ENCODE data around the gene CNTNAP2. TPM values are rescaled to one million over a fixed set of nuclear protein-coding genes. Genes with fewer than 3 reads are reported as not detected.

Gene CNTNAP2
- total RNA-seq, 1 experiment from 2014 or later = 64.5 TPM

DNA sequence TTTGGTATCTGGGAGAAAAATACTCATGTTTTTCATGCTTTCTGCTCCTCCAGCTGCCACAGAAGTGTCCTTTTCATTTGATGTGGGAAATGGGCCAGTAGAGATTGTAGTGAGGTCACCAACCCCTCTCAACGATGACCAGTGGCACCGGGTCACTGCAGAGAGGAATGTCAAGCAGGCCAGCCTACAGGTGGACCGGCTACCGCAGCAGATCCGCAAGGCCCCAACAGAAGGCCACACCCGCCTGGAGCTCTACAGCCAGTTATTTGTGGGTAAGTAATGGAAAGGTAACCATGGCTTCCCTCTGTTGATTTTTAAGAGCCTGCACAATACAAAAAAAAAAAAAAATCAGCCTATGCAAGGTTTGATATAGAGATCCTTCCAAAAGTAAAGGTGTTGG is 2030.8 kb downstream of the CNTNAP2 start:
- no peak overlapping the region for H3K18ac ChIP-seq (ENCODE audit: insufficient read length, low read depth, low read length)
- H3K23ac ChIP-seq (ENCODE audit: insufficient read length, low read depth, low read length) = no peak overlapping the region
- no peak overlapping the region for H2AFZ ChIP-seq (ENCODE audit: low read length)
- H2BK120ac ChIP-seq (ENCODE audit: low read depth, low read length, poor library complexity, severe bottlenecking) = no peak overlapping the region
- H3K4me2 ChIP-seq (ENCODE audit: insufficient read depth, insufficient read length, low read length) = no peak overlapping the region
- H3K27me3 Mint-ChIP-seq (ENCODE audit: low read depth) = peaks cover 4% of the 10 kb centered on the region; the same call in 1 of the 2 replicates
- TF ChIP-seq, protein P1, sequence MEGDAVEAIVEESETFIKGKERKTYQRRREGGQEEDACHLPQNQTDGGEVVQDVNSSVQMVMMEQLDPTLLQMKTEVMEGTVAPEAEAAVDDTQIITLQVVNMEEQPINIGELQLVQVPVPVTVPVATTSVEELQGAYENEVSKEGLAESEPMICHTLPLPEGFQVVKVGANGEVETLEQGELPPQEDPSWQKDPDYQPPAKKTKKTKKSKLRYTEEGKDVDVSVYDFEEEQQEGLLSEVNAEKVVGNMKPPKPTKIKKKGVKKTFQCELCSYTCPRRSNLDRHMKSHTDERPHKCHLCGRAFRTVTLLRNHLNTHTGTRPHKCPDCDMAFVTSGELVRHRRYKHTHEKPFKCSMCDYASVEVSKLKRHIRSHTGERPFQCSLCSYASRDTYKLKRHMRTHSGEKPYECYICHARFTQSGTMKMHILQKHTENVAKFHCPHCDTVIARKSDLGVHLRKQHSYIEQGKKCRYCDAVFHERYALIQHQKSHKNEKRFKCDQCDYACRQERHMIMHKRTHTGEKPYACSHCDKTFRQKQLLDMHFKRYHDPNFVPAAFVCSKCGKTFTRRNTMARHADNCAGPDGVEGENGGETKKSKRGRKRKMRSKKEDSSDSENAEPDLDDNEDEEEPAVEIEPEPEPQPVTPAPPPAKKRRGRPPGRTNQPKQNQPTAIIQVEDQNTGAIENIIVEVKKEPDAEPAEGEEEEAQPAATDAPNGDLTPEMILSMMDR (conservative IDR thresholded peaks at IDR 0.05) = no peak
- no peaks in the 10 kb centered on the region for H4K20me1 ChIP-seq (ENCODE audit: control insufficient read depth, insufficient read depth, insufficient read length)
- no peak overlapping the region for H3K56ac ChIP-seq (ENCODE audit: insufficient read length, low read depth, low read length)
- H3T11ph ChIP-seq (ENCODE audit: low read length) = no peak overlapping the region
- H3K23me2 ChIP-seq (ENCODE audit: insufficient read length, low read depth, low read length, poor library complexity, severe bottlenecking) = no peaks in the 10 kb centered on the region
- H3K27me3 ChIP-seq (ENCODE audit: insufficient read depth, low read length) = no peaks in the 10 kb centered on the region
- H4K5ac ChIP-seq (ENCODE audit: insufficient read length, low read depth, low read length) = no peak overlapping the region
- H3K9me3 Mint-ChIP-seq = peaks cover 8 to 11% of the 10 kb centered on the region in 2 experiments; a peak in 4 of 5 replicates
- no peak overlapping the region for H2BK15ac ChIP-seq (ENCODE audit: low read depth, low read length)
- H2BK12ac ChIP-seq (ENCODE audit: insufficient read length, low read depth, low read length) = no peak overlapping the region
- H3K14ac ChIP-seq (ENCODE audit: insufficient read depth, low read length) = no peak overlapping the region
- no peak overlapping the region for H3K4me3 Mint-ChIP-seq
- H3K9me3 ChIP-seq (ENCODE audit: control insufficient read depth, low read depth, low read length) = no peaks in the 10 kb centered on the region
- no peak overlapping the region for H2AK5ac ChIP-seq (ENCODE audit: insufficient read length, low read length)
- H2BK5ac ChIP-seq (ENCODE audit: insufficient read length, low read length) = no peak overlapping the region
- no peak overlapping the region for H3K4ac ChIP-seq (ENCODE audit: low read depth, low read length)
- no CpG with 5 or more reads among the region's 6 CpGs for WGBS (ENCODE audit: extremely low coverage, insufficient read length, low lambda C conversion rate)
- H3K36me3 Mint-ChIP-seq (ENCODE audit: insufficient read depth in 1 of 3, low read depth in 3 of 3) = peaks cover 0 to 9% (median 6%) of the 10 kb centered on the region in 3 experiments; a peak in 2 of 7 replicates
- no peak overlapping the region for H3K9ac ChIP-seq (ENCODE audit: extremely low read depth, insufficient read length, low read length)
- no peaks in the 10 kb centered on the region for H3K79me1 ChIP-seq (ENCODE audit: insufficient read depth, low read depth, low read length, poor library complexity, severe bottlenecking)
- H3K79me2 ChIP-seq (ENCODE audit: insufficient read depth, low read length) = no peaks in the 10 kb centered on the region
- no peak overlapping the region for H4K91ac ChIP-seq (ENCODE audit: insufficient read length, low read depth, low read length)
- H3K4me1 Mint-ChIP-seq = peaks cover 0 to 5% of the 10 kb centered on the region in 2 experiments; a peak in 1 of 4 replicates
- H3K4me1 ChIP-seq (ENCODE audit: insufficient read depth, low read length) = no peaks in the 10 kb centered on the region
- no peak overlapping the region for H3K27ac ChIP-seq (ENCODE audit: insufficient read length, low read depth, low read length)
- no peak for DNase-seq
- H4K8ac ChIP-seq (replicated peaks; ENCODE audit: insufficient read length, low read depth, low read length) = no peak overlapping the region
- H2BK20ac ChIP-seq (ENCODE audit: low read depth, low read length, poor library complexity, severe bottlenecking) = no peak overlapping the region
- no peak overlapping the region for H3K27ac Mint-ChIP-seq
